GM10847 (cell line): ENCODE data around the gene DOLK.

Source experiments
- POLR2A ChIP-seq: IDR thresholded peaks from 2 replicates; pipeline ENCODE4 v1.6.1; 2011; ENCODE audit not compliant: insufficient read length; ENCODE audit errors: extremely low read depth

DOLK gene

GRCh38 chr9:128901379-128901778 lies 46.0 kb downstream of the DOLK start:
- TF ChIP-seq POLR2A: no peak

GRCh38 chr9:128899566-128900322 lies 47.7 kb downstream of the DOLK start:
- no peak for TF ChIP-seq POLR2A

GRCh38 chr9:128898845-128899565 lies 48.4 kb downstream of the DOLK start:
- TF ChIP-seq POLR2A: no peak

- no peak for TF ChIP-seq POLR2A
Measured at GRCh38 chr9:128898382-128898781, 49.0 kb downstream of the DOLK start.

GRCh38 chr9:128895556-128895955 lies 51.8 kb downstream of the DOLK start:
- TF ChIP-seq POLR2A: no peak
